ENCODE measurements around the gene KCNQ1. TPM values are rescaled to one million over a fixed set of nuclear protein-coding genes. Genes with fewer than 3 reads are reported as not detected.

Gene KCNQ1
- total RNA-seq, 1 experiment from 2014 or later: 2.5 TPM

DNA sequence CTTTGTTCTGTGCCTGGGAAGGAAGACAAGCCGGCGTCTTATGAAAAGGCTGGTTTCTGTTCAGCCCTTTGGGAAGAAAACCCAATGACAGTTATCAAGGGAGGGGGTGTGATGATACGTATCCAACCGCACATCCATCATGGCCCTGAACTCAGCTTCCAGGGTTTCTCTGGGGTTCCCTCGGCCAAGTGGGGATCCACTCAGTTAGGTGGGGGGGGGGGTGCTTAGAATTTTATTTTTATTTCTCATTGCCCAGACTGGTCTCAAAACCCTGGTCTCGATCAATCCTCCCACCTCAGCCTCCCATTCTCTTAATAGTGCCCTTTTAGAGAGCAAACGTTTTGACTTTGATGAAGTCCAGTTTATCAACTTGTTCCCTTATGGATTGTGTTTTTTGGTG is 25.7 kb downstream of the KCNQ1 start:
- H3K36me3 Mint-ChIP-seq: no peaks in the 10 kb centered on the region
- TF ChIP-seq, protein P1, sequence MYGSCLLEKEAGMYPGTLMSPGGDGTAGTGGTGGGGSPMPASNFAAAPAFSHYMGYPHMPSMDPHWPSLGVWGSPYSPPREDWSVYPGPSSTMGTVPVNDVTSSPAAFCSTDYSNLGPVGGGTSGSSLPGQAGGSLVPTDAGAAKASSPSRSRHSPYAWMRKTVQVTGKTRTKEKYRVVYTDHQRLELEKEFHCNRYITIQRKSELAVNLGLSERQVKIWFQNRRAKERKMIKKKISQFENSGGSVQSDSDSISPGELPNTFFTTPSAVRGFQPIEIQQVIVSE (CRISPR knock-in tag; IDR thresholded peaks at IDR 0.05; ENCODE audit: borderline replicate concordance): no peak
- TF ChIP-seq ELF4 (CRISPR knock-in tag; IDR thresholded peaks at IDR 0.05; ENCODE audit: low read depth) (no peak), TCF7 (CRISPR knock-in tag; IDR thresholded peaks at IDR 0.05; ENCODE audit: low read depth) (no peak), ZNF416 (CRISPR knock-in tag; IDR thresholded peaks at IDR 0.05) (no peak), ZNF232 (CRISPR knock-in tag; IDR thresholded peaks at IDR 0.05) (no peak), ZNF423 (CRISPR knock-in tag; IDR thresholded peaks at IDR 0.05) (no peak), ZNF671 (CRISPR knock-in tag; IDR thresholded peaks at IDR 0.05) (no peak), EMX1 (CRISPR knock-in tag; IDR thresholded peaks at IDR 0.05) (no peak)
- TF ChIP-seq, protein P2, sequence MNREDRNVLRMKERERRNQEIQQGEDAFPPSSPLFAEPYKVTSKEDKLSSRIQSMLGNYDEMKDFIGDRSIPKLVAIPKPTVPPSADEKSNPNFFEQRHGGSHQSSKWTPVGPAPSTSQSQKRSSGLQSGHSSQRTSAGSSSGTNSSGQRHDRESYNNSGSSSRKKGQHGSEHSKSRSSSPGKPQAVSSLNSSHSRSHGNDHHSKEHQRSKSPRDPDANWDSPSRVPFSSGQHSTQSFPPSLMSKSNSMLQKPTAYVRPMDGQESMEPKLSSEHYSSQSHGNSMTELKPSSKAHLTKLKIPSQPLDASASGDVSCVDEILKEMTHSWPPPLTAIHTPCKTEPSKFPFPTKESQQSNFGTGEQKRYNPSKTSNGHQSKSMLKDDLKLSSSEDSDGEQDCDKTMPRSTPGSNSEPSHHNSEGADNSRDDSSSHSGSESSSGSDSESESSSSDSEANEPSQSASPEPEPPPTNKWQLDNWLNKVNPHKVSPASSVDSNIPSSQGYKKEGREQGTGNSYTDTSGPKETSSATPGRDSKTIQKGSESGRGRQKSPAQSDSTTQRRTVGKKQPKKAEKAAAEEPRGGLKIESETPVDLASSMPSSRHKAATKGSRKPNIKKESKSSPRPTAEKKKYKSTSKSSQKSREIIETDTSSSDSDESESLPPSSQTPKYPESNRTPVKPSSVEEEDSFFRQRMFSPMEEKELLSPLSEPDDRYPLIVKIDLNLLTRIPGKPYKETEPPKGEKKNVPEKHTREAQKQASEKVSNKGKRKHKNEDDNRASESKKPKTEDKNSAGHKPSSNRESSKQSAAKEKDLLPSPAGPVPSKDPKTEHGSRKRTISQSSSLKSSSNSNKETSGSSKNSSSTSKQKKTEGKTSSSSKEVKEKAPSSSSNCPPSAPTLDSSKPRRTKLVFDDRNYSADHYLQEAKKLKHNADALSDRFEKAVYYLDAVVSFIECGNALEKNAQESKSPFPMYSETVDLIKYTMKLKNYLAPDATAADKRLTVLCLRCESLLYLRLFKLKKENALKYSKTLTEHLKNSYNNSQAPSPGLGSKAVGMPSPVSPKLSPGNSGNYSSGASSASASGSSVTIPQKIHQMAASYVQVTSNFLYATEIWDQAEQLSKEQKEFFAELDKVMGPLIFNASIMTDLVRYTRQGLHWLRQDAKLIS (CRISPR knock-in tag; IDR thresholded peaks at IDR 0.05; ENCODE audit: borderline replicate concordance): no peak
- TF ChIP-seq, protein P3, sequence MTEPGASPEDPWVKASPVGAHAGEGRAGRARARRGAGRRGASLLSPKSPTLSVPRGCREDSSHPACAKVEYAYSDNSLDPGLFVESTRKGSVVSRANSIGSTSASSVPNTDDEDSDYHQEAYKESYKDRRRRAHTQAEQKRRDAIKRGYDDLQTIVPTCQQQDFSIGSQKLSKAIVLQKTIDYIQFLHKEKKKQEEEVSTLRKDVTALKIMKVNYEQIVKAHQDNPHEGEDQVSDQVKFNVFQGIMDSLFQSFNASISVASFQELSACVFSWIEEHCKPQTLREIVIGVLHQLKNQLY (CRISPR knock-in tag; IDR thresholded peaks at IDR 0.05): no peak
- TF ChIP-seq, protein P4, sequence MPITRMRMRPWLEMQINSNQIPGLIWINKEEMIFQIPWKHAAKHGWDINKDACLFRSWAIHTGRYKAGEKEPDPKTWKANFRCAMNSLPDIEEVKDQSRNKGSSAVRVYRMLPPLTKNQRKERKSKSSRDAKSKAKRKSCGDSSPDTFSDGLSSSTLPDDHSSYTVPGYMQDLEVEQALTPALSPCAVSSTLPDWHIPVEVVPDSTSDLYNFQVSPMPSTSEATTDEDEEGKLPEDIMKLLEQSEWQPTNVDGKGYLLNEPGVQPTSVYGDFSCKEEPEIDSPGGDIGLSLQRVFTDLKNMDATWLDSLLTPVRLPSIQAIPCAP (CRISPR knock-in tag; IDR thresholded peaks at IDR 0.05): no peak
- TF ChIP-seq, protein P5, sequence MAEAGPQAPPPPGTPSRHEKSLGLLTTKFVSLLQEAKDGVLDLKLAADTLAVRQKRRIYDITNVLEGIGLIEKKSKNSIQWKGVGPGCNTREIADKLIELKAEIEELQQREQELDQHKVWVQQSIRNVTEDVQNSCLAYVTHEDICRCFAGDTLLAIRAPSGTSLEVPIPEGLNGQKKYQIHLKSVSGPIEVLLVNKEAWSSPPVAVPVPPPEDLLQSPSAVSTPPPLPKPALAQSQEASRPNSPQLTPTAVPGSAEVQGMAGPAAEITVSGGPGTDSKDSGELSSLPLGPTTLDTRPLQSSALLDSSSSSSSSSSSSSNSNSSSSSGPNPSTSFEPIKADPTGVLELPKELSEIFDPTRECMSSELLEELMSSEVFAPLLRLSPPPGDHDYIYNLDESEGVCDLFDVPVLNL (CRISPR knock-in tag; IDR thresholded peaks at IDR 0.05; ENCODE audit: borderline replicate concordance, low read depth): no peak
- TF ChIP-seq, protein P6, sequence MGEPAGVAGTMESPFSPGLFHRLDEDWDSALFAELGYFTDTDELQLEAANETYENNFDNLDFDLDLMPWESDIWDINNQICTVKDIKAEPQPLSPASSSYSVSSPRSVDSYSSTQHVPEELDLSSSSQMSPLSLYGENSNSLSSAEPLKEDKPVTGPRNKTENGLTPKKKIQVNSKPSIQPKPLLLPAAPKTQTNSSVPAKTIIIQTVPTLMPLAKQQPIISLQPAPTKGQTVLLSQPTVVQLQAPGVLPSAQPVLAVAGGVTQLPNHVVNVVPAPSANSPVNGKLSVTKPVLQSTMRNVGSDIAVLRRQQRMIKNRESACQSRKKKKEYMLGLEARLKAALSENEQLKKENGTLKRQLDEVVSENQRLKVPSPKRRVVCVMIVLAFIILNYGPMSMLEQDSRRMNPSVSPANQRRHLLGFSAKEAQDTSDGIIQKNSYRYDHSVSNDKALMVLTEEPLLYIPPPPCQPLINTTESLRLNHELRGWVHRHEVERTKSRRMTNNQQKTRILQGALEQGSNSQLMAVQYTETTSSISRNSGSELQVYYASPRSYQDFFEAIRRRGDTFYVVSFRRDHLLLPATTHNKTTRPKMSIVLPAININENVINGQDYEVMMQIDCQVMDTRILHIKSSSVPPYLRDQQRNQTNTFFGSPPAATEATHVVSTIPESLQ (CRISPR knock-in tag; IDR thresholded peaks at IDR 0.05): no peak
- TF ChIP-seq, protein P7, sequence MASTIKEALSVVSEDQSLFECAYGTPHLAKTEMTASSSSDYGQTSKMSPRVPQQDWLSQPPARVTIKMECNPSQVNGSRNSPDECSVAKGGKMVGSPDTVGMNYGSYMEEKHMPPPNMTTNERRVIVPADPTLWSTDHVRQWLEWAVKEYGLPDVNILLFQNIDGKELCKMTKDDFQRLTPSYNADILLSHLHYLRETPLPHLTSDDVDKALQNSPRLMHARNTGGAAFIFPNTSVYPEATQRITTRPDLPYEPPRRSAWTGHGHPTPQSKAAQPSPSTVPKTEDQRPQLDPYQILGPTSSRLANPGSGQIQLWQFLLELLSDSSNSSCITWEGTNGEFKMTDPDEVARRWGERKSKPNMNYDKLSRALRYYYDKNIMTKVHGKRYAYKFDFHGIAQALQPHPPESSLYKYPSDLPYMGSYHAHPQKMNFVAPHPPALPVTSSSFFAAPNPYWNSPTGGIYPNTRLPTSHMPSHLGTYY (CRISPR knock-in tag; IDR thresholded peaks at IDR 0.05): no peak
- DNase-seq (ENCODE audit: low spot score) (no peak), ATAC-seq (no peak)
- no peak overlapping the region for H3K27ac Mint-ChIP-seq
- H3K27me3 Mint-ChIP-seq (ENCODE audit: low read depth): peaks cover 68% of the 10 kb centered on the region
- H3K4me3 Mint-ChIP-seq: no peak overlapping the region
- ChIA-PET POLR2A (no interaction called here), CTCF (no interaction called here)
- H3K9me3 Mint-ChIP-seq: peaks cover 8% of the 10 kb centered on the region
- H3K4me1 Mint-ChIP-seq: no peaks in the 10 kb centered on the region

Data from WTC11 (cell line).